ENCODE data around the gene ZRANB3. TPM values are rescaled to one million over a fixed set of nuclear protein-coding genes. Genes with fewer than 3 reads are reported as not detected.
"Not testable (repeated sequence)": the region's sequence is repeated elsewhere in the genome, so short reads cannot be mapped to it uniquely, and the experiment has no call there.

Gene ZRANB3
- total RNA-seq, 3 donors from 2014 or later: 3.2 to 6.1 (median 5.6) TPM

- TF ChIP-seq POLR2A (IDR thresholded peaks at IDR 0.05) (no peak), POLR2AphosphoS5 (IDR thresholded peaks at IDR 0.05) (no peak), CTCF (IDR thresholded peaks at IDR 0.05) (no peak)
- intact Hi-C loops (cut with DNase I; ENCODE audit: low total_unique reads): no loop called here
- Histone ChIP-seq H3K27me3 (no peaks in the 10 kb centered on the region), H3K9me3 (peaks cover 26% of the 10 kb centered on the region in 2 donors), H3K4me3 (no peak overlapping the region), H3K4me1 (no peaks in the 10 kb centered on the region), H3K27ac (no peak overlapping the region), H3K36me3 (no peaks in the 10 kb centered on the region)
- no peak for DNase-seq (ENCODE audit: low spot score in 2 of 2)
Measured at GRCh38 chr2:135457279-135457678, 73.7 kb downstream of the ZRANB3 start.

- DNase-seq (ENCODE audit: low spot score in 2 of 2): no peak
- no peak overlapping the region for H3K4me3 ChIP-seq
- no peaks in the 10 kb centered on the region for H3K27me3 ChIP-seq
- intact Hi-C loops (cut with DNase I; ENCODE audit: low total_unique reads): no loop called here
- no peaks in the 10 kb centered on the region for H3K4me1 ChIP-seq
- TF ChIP-seq POLR2A (IDR thresholded peaks at IDR 0.05): no peak
- no peak for TF ChIP-seq POLR2AphosphoS5 (IDR thresholded peaks at IDR 0.05)
- TF ChIP-seq CTCF (IDR thresholded peaks at IDR 0.05): no peak
- peaks cover 26 to 29% of the 10 kb centered on the region in 2 donors for H3K9me3 ChIP-seq
- no peaks in the 10 kb centered on the region for H3K36me3 ChIP-seq
- H3K27ac ChIP-seq: no peak overlapping the region
Measured at GRCh38 chr2:135456835-135457234, 74.2 kb downstream of the ZRANB3 start.

GRCh38 chr2:135456431-135456830 is 74.6 kb downstream of the ZRANB3 start:
- H3K9me3 ChIP-seq: peaks cover 26 to 32% of the 10 kb centered on the region in 2 donors
- no peaks in the 10 kb centered on the region for H3K4me1 ChIP-seq
- no peak for TF ChIP-seq CTCF (IDR thresholded peaks at IDR 0.05)
- TF ChIP-seq POLR2A (IDR thresholded peaks at IDR 0.05): no peak
- TF ChIP-seq POLR2AphosphoS5 (IDR thresholded peaks at IDR 0.05): no peak
- no peak overlapping the region for H3K27ac ChIP-seq
- no peak overlapping the region for H3K4me3 ChIP-seq
- intact Hi-C loops (cut with DNase I; ENCODE audit: low total_unique reads): no loop called here
- H3K27me3 ChIP-seq: no peaks in the 10 kb centered on the region
- no peaks in the 10 kb centered on the region for H3K36me3 ChIP-seq
- no peak for DNase-seq (ENCODE audit: low spot score in 2 of 2)

- no peak for DNase-seq (ENCODE audit: low spot score in 2 of 2)
- no peaks in the 10 kb centered on the region for H3K36me3 ChIP-seq
- no peaks in the 10 kb centered on the region for H3K4me1 ChIP-seq
- H3K27ac ChIP-seq: no peak overlapping the region
- TF ChIP-seq POLR2AphosphoS5 (IDR thresholded peaks at IDR 0.05) (no peak), CTCF (IDR thresholded peaks at IDR 0.05) (no peak), POLR2A (IDR thresholded peaks at IDR 0.05) (no peak)
- no peak overlapping the region for H3K4me3 ChIP-seq
- intact Hi-C loops (cut with DNase I; ENCODE audit: low total_unique reads): no loop called here
- peaks cover 26 to 32% of the 10 kb centered on the region in 2 donors for H3K9me3 ChIP-seq
- H3K27me3 ChIP-seq: no peaks in the 10 kb centered on the region
Measured at GRCh38 chr2:135454608-135455007, 76.4 kb downstream of the ZRANB3 start.

- H3K4me3 ChIP-seq; H3K27me3 ChIP-seq; intact Hi-C loops (cut with DNase I; ENCODE audit: low total_unique reads); DNase-seq (ENCODE audit: low spot score in 2 of 2); H3K4me1 ChIP-seq; H3K36me3 ChIP-seq; H3K27ac ChIP-seq: not testable (repeated sequence)
- peaks cover 26 to 32% of the 10 kb centered on the region in 2 donors for H3K9me3 ChIP-seq
Measured at GRCh38 chr2:135453027-135453426, 78.0 kb downstream of the ZRANB3 start.

GRCh38 chr2:135451966-135452365 is 79.1 kb downstream of the ZRANB3 start:
- intact Hi-C loops (cut with DNase I; ENCODE audit: low total_unique reads): no loop called here
- Histone ChIP-seq H3K36me3 (no peaks in the 10 kb centered on the region), H3K27me3 (no peaks in the 10 kb centered on the region), H3K27ac (no peak overlapping the region), H3K9me3 (peaks cover 26 to 32% of the 10 kb centered on the region in 2 donors), H3K4me1 (no peaks in the 10 kb centered on the region), H3K4me3 (no peak overlapping the region)
- no peak for DNase-seq (ENCODE audit: low spot score in 2 of 2)
- TF ChIP-seq CTCF (IDR thresholded peaks at IDR 0.05): no peak
- no peak for TF ChIP-seq POLR2A (IDR thresholded peaks at IDR 0.05)
- TF ChIP-seq POLR2AphosphoS5 (IDR thresholded peaks at IDR 0.05): no peak

GRCh38 chr2:135443013-135443412 is 88.0 kb downstream of the ZRANB3 start:
- H3K27me3 ChIP-seq; DNase-seq (ENCODE audit: low spot score in 2 of 2); H3K4me3 ChIP-seq; H3K36me3 ChIP-seq; H3K4me1 ChIP-seq; H3K9me3 ChIP-seq; intact Hi-C loops (cut with DNase I; ENCODE audit: low total_unique reads); H3K27ac ChIP-seq: not testable (repeated sequence)

- DNase-seq (ENCODE audit: low spot score in 2 of 2); intact Hi-C loops (cut with DNase I; ENCODE audit: low total_unique reads); H3K27me3 ChIP-seq; H3K36me3 ChIP-seq; H3K27ac ChIP-seq; H3K9me3 ChIP-seq; H3K4me3 ChIP-seq; H3K4me1 ChIP-seq: not testable (repeated sequence)
Measured at GRCh38 chr2:135435155-135435554, 95.9 kb downstream of the ZRANB3 start.
